H1 (cell line): Measurements from ENCODE around the gene JAKMIP3. TPM values are rescaled to one million over a fixed set of nuclear protein-coding genes. Genes with fewer than 3 reads are reported as not detected.

Source experiments
- CTBP2 ChIP-seq: IDR thresholded peaks from 2 replicates; pipeline ENCODE4 v1.7.0; 2011; ENCODE audit warnings: borderline replicate concordance, mild to moderate bottlenecking, moderate library complexity, mixed read lengths, low read length; ENCODE audit not compliant: insufficient read depth, insufficient read length
- RNF2 ChIP-seq: fragments of 200-900, 300-1000 bp; sonication (generic); IDR thresholded peaks from 2 replicates; pipeline ENCODE4 v1.7.1; 2016; ENCODE audit warnings: borderline replicate concordance, low read depth, mild to moderate bottlenecking, antibody characterized with exemption, low read length; ENCODE audit not compliant: poor library complexity, severe bottlenecking; ENCODE audit errors: missing control alignments
- YY1 ChIP-seq: IDR thresholded peaks from 2 replicates; pipeline ENCODE4 v1.6.1; 2011; ENCODE audit warnings: low read depth, mild to moderate bottlenecking, low read length
- polyA plus RNA-seq, 7 experiments: library from polyadenylated mRNA; depleted of rRNA in 3 of 7; stranded (reverse) in 5 of 7; unstranded in 2 of 7; fragments of >200 nt in 5 of 7; fragments of 200-250 nt in 2 of 7; gene quantifications; 1 replicate in 5 of 7; 2 replicates in 1 of 7; 4 replicates in 1 of 7; pipeline versions ENCODE4 v1.2.1 to v1.2.3, GENCODE V29; 2011 to 2013; ENCODE audit warnings: missing spikeins in 2 of 7, mixed read lengths in 2 of 7
- total RNA-seq: library from RNA; stranded (reverse); fragmentation: NEBNext Ultra II Directional; extraction: Animal tissue kit (Norgen Biotek cat#: 25700); gene quantifications from 2 replicates; pipeline ENCODE4 v1.2.1, GENCODE V29; 2021
- TF ChIP-seq, protein P1 (sequence below): IDR thresholded peaks from 2 replicates; pipeline ENCODE4 v1.6.1; 2012; ENCODE audit warnings: low read length, inconsistent platforms
- TF ChIP-seq, protein P2 (sequence below): fragments of 300-600 bp; sonication (generic); IDR thresholded peaks from 2 replicates; pipeline ENCODE4 v1.7.1; 2012; ENCODE audit warnings: low read length, moderate library complexity, mild to moderate bottlenecking, inconsistent platforms; ENCODE audit not compliant: insufficient replicate concordance

Gene JAKMIP3
- total and polyA plus RNA-seq, 2 of the 8 experiments (the other 6 are each of a cell fraction or from before 2014, with no cell fraction given), result 0.83 to 0.91 TPM

DNA sequence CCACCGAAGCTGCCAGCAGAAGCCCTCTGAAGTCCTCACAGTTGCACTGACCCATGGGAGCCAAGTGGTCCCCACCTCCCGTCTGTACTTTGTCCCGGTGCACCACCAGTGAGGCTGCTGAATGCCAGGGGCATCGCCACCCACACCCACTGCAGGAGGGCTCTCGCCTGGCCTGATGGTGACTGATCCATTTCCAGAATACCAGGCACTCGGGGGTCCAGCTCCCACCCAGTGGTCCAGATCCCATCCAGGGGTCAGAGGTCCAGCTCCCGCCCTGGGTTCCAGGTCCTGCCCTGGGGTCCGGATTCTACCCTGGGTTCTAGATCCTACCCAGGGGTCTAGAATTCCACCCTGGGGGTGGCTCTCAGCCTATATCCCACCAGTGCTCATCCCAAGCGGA lies 9.1 kb upstream of the JAKMIP3 start (continued):
- TF ChIP-seq, protein P1, sequence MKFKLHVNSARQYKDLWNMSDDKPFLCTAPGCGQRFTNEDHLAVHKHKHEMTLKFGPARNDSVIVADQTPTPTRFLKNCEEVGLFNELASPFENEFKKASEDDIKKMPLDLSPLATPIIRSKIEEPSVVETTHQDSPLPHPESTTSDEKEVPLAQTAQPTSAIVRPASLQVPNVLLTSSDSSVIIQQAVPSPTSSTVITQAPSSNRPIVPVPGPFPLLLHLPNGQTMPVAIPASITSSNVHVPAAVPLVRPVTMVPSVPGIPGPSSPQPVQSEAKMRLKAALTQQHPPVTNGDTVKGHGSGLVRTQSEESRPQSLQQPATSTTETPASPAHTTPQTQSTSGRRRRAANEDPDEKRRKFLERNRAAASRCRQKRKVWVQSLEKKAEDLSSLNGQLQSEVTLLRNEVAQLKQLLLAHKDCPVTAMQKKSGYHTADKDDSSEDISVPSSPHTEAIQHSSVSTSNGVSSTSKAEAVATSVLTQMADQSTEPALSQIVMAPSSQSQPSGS, result no peak
- TF ChIP-seq, protein P2, sequence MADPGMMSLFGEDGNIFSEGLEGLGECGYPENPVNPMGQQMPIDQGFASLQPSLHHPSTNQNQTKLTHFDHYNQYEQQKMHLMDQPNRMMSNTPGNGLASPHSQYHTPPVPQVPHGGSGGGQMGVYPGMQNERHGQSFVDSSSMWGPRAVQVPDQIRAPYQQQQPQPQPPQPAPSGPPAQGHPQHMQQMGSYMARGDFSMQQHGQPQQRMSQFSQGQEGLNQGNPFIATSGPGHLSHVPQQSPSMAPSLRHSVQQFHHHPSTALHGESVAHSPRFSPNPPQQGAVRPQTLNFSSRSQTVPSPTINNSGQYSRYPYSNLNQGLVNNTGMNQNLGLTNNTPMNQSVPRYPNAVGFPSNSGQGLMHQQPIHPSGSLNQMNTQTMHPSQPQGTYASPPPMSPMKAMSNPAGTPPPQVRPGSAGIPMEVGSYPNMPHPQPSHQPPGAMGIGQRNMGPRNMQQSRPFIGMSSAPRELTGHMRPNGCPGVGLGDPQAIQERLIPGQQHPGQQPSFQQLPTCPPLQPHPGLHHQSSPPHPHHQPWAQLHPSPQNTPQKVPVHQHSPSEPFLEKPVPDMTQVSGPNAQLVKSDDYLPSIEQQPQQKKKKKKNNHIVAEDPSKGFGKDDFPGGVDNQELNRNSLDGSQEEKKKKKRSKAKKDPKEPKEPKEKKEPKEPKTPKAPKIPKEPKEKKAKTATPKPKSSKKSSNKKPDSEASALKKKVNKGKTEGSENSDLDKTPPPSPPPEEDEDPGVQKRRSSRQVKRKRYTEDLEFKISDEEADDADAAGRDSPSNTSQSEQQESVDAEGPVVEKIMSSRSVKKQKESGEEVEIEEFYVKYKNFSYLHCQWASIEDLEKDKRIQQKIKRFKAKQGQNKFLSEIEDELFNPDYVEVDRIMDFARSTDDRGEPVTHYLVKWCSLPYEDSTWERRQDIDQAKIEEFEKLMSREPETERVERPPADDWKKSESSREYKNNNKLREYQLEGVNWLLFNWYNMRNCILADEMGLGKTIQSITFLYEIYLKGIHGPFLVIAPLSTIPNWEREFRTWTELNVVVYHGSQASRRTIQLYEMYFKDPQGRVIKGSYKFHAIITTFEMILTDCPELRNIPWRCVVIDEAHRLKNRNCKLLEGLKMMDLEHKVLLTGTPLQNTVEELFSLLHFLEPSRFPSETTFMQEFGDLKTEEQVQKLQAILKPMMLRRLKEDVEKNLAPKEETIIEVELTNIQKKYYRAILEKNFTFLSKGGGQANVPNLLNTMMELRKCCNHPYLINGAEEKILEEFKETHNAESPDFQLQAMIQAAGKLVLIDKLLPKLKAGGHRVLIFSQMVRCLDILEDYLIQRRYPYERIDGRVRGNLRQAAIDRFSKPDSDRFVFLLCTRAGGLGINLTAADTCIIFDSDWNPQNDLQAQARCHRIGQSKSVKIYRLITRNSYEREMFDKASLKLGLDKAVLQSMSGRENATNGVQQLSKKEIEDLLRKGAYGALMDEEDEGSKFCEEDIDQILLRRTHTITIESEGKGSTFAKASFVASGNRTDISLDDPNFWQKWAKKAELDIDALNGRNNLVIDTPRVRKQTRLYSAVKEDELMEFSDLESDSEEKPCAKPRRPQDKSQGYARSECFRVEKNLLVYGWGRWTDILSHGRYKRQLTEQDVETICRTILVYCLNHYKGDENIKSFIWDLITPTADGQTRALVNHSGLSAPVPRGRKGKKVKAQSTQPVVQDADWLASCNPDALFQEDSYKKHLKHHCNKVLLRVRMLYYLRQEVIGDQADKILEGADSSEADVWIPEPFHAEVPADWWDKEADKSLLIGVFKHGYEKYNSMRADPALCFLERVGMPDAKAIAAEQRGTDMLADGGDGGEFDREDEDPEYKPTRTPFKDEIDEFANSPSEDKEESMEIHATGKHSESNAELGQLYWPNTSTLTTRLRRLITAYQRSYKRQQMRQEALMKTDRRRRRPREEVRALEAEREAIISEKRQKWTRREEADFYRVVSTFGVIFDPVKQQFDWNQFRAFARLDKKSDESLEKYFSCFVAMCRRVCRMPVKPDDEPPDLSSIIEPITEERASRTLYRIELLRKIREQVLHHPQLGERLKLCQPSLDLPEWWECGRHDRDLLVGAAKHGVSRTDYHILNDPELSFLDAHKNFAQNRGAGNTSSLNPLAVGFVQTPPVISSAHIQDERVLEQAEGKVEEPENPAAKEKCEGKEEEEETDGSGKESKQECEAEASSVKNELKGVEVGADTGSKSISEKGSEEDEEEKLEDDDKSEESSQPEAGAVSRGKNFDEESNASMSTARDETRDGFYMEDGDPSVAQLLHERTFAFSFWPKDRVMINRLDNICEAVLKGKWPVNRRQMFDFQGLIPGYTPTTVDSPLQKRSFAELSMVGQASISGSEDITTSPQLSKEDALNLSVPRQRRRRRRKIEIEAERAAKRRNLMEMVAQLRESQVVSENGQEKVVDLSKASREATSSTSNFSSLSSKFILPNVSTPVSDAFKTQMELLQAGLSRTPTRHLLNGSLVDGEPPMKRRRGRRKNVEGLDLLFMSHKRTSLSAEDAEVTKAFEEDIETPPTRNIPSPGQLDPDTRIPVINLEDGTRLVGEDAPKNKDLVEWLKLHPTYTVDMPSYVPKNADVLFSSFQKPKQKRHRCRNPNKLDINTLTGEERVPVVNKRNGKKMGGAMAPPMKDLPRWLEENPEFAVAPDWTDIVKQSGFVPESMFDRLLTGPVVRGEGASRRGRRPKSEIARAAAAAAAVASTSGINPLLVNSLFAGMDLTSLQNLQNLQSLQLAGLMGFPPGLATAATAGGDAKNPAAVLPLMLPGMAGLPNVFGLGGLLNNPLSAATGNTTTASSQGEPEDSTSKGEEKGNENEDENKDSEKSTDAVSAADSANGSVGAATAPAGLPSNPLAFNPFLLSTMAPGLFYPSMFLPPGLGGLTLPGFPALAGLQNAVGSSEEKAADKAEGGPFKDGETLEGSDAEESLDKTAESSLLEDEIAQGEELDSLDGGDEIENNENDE, result no peak
- TF ChIP-seq YY1 (no peak), RNF2 (no peak), CTBP2 (no peak)
